HG03575 (cell line): ENCODE results near the gene FBXW10B.
"Not testable (repeated sequence)": the region's sequence is repeated elsewhere in the genome, so short reads cannot be mapped to it uniquely, and the experiment has no call there.

Source experiments
- ATAC-seq: cut with Tn5 transposase; IDR thresholded peaks from one replicate; pipeline ENCODE4 v1.9.1; 2021; ENCODE audit not compliant: unreplicated experiment, insufficient number of reproducible peaks, low FRiP score; ENCODE audit errors: extremely low read depth

FBXW10B gene

DNA sequence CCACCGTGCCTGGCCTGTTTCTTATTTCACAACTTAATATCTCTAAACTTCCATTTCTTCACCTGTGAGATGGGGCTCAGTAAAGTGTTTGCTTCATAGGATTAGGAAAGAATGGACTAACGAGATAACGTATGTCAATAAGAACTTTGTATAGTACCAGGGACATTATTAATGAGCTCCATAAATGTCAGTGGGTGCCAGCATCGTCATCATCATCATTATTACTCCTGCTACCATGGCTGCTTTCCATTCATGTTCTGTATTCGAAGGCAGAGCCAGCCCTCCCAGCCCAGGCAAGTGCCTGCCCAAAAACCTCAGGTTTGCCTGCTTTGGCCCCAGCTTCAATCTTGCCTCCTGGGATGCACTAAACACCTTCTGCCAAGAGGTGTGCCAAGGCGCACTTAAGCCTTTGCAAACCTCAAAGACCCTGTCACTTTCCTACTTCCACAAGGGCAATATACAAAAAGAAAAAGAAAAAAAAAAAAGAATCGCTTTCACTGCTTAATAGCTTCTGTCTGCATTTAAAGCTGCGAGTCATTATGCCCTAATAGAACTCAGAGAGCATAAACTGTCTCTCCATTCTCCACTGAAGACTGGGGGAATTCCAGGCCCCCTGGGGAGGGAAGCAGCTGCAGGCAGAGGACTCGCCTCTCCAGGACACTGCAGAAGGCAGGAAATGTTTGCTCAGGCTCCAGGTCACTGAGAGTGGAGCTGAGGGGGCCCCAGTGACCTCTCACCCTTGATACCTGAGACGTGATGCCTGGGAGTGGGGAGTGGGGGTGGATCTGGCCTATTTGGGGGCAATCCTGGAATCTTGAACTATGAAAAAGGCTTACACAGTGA lies 25.8 kb upstream of the FBXW10B start:
- not testable (repeated sequence) for ATAC-seq

DNA sequence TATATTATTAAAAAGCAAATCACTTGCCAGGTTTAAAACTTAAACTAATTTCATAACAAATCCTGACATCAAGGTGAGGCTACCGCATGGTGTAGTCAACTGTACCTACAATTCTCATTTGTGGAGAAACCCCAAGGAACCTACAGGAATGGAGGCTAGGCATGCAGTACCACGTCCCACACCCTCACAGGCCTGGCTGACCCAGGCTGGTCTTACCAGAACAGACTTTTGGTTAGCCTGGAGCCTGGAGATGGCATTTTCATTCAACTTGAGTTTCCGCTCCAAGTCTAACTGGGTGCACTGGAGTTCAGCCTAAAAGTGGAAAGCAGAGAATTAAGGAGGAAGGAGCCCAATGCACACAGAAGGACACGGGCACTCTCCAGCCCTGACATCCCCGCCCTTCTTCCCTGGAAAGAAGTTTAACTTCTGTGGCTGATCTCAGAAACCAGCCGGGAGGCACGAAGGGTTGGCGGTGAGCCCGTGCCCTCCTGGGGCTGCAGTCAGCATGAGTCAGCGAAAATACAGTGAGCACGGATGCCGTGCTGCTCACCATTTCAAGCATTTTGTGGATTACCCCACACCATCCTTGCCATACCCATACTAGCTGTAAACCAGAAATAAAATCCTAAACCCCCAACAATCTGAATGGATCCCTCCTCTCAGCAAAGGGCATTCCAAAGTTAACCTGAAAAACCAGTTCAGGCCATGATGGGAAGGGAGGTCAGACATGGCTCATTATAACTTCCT lies 23.2 kb upstream of the FBXW10B start:
- ATAC-seq, result not testable (repeated sequence)

DNA sequence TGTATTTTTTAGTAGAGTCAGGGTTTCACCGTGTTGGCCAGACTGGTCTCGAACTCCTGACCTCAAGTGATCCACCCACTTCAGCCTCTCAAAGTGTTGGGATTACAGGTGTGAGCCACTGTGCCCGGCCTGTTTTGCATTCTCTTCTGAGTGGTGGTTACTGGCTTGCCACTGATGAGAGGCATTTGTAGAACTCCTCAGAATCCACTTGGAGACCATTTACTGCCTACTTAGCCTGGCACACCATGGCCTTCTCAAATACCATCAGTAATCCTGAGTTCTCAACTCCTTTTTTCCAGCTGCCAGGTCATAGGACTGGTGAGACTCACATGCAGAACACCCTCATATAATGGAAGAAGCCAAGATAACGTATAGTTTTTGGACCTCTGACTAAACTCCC lies 22.5 kb upstream of the FBXW10B start:
- ATAC-seq, result not testable (repeated sequence)

- not testable (repeated sequence) for ATAC-seq
Observed at GRCh38 chr17:15630930-15631453, 11.5 kb upstream of the FBXW10B start.

GRCh38 chr17:15629991-15630390 lies 10.5 kb upstream of the FBXW10B start:
- ATAC-seq, result not testable (repeated sequence)

GRCh38 chr17:15623661-15624209 lies 4.2 kb upstream of the FBXW10B start:
- not testable (repeated sequence) for ATAC-seq

GRCh38 chr17:15623255-15623654 lies 3.8 kb upstream of the FBXW10B start:
- not testable (repeated sequence) for ATAC-seq

DNA sequence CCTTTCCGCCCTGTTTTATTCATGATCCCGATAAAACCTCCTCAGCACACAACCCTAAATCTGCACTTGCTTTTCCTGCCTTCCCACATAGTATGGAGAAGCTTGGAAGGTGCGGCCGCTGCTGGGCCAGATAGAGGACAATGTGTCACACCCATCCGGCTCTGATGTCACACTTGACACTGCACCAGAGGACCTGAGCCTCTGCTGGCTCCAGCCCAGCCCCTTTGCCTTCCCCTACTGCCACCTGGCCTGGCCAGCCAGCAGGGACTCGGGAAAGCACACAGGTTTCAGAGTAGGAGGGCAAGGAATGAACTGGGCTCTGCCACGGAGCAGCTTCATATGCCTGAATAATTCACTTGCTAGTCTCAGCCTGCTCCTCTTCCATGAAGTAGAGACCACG lies 2.6 kb upstream of the FBXW10B start:
- ATAC-seq, result not testable (repeated sequence)

GRCh38 chr17:15616828-15617227 lies 2.7 kb downstream of the FBXW10B start:
- ATAC-seq, result not testable (repeated sequence)

- not testable (repeated sequence) for ATAC-seq
Observed at GRCh38 chr17:15615850-15616249, 3.7 kb downstream of the FBXW10B start.

DNA sequence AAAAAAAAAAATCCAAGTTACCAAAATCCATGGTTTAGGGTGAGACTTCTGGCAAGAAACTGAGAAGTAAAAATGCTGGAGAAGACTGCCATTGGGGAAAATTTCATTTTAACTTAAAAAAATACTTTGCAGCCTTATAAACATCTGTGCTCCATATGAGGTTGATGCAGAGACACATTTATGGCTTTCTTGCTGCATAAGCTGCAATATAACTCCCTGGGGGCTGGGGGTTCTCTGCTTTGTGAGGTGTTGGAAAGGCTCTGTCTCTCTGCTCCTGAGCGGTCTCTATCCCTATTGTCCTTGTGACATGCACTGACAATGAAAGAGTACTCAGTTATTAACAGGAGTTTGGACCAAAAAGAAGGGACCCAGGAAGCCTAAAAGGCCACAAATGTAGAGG lies 6.4 kb downstream of the FBXW10B start:
- ATAC-seq, result not testable (repeated sequence)

DNA sequence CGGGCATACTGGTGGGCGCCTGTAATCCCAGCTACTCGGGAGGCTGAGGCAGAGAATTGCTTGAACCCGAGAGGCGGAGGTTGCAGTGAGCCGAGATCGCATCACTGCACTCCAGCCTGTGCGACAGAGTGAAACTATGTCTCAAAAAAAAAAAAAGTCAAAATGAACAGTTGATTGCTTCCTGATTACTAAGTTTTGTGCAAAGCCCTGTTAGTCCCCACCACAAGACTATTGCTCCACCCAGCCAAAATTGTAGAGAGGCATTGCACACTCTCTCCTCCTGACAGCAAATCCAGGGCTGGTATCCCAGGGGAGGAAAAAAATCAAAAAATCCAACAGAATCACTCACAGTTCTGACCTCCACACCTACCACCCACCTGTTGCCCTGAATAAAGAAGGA lies 26.5 kb downstream of the FBXW10B start:
- ATAC-seq, result not testable (repeated sequence)

- ATAC-seq, result not testable (repeated sequence)
Observed at GRCh38 chr17:15591986-15592385, 27.5 kb downstream of the FBXW10B start.

GRCh38 chr17:15590844-15591243 lies 28.7 kb downstream of the FBXW10B start:
- not testable (repeated sequence) for ATAC-seq

DNA sequence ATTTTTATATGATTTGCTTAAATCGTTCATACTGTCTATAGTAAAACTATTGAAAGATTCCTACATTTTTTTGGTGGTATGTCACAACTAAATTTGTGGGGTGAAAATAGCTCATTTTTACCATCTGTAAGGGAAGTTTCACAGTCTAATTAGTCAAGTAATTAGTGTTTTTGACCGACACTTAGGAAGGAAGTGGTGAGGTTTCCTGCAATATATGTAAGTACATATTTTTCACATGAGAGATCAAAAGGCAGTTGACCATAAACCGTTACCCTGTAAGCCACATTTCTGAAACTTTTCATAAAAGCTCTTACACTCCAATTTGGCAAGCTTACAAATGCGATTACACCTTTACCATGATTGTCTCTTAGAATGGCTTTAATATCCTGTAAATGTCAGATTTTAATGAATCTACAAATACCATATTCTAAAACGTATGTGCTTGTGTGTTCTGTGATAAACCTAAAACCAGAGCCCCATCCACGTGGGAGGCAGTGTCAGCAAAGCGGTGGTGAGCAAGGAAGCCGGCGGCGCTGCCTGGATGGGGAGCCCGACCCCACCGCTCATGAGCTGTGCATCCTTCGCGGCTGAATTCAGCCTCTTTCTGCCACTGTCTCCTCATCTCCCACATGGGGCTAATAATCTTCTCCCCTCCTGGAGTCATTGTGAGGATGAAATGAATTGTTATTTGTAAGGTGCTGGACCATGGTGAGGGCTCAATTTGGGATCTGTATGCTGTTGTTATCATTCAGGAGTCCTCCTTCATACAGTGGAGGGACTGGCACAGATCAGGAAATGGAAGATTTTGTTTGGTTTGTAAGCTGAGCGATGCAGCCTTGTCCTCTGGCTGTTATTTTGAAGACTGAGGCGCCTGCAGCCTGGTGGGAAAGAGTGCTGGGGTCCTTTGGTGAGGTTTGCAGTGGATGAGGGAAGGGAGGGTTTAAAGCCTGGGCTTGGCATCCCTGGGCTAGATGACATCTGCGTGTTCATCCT lies 29.7 kb downstream of the FBXW10B start:
- ATAC-seq, result not testable (repeated sequence)

GRCh38 chr17:15588017-15588416 lies 31.5 kb downstream of the FBXW10B start:
- not testable (repeated sequence) for ATAC-seq

DNA sequence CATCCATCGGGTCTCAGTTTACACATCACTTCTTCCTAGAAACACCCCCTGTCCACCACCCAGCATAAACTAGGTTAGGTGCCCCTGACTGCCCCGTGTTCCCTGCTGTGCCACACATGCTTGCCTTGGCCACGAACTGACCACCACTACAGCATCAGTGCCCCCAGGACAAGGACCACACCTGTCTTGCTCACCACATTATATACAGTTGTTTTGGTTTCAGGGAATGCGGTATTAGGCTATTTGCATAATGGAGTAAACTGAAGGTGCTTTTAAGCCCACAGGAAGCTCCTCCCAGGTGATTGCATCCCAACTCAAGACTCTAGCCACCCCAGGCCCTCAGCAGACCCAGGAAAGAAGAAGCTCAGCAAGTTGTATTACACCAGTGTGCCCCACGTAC lies 36.2 kb downstream of the FBXW10B start:
- ATAC-seq, result not testable (repeated sequence)

DNA sequence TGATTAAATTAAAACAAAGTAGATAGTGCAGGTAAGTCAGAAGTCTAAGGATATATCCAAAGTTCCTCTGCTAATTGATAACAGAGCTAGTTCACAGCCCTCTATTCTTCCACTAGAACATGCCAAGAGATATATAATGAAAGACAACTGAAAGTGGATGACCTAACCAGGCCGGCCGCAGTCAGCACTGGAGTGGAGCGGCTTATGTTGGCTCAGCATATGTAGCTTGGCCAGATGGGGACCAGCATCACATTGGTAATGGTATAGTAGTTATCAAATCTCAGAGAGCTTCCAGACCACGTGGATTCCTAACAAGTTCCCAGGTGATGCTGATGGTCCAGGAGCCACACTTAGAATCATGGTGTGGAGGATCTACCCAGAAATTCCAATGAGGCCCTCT lies 38.0 kb downstream of the FBXW10B start:
- not testable (repeated sequence) for ATAC-seq
